Progenitor cell of endocrine pancreas (in vitro differentiated cells): Measurements from ENCODE around the gene ANKRD31. TPM values are rescaled to one million over a fixed set of nuclear protein-coding genes. Genes with fewer than 3 reads are reported as not detected.
"Not testable (repeated sequence)": the region's sequence is repeated elsewhere in the genome, so short reads cannot be mapped to it uniquely, and the experiment has no call there.

ENCODE experiments used
- DNase-seq: peaks from one replicate; pipeline ENCODE4 v3.0.0; 2021; ENCODE audit warnings: low spot score; ENCODE audit not compliant: unreplicated experiment
- H3K27ac Mint-ChIP-seq: 2 replicates; pipeline ENCODE4 v1.8.0; 2021; ENCODE audit warnings: mild to moderate bottlenecking, moderate library complexity, mixed read lengths
- H3K27me3 Mint-ChIP-seq: 2 replicates; pipeline ENCODE4 v1.8.0; 2021; ENCODE audit warnings: mixed read lengths
- H3K36me3 Mint-ChIP-seq: 2 replicates; pipeline ENCODE4 v1.8.0; 2022; ENCODE audit warnings: mixed read lengths; ENCODE audit not compliant: insufficient read depth
- H3K4me1 Mint-ChIP-seq: 2 replicates; pipeline ENCODE4 v1.8.0; 2021; ENCODE audit warnings: low read depth, mixed read lengths
- H3K4me3 Mint-ChIP-seq: 2 replicates; pipeline ENCODE4 v1.8.0; 2021; ENCODE audit warnings: low read depth, mild to moderate bottlenecking, moderate library complexity, mixed read lengths
- H3K9me3 Mint-ChIP-seq: 2 replicates; pipeline ENCODE4 v1.8.0; 2021; ENCODE audit warnings: low read depth, mixed read lengths
- total RNA-seq: library from RNA; stranded (reverse); gene quantifications from 2 replicates; pipeline ENCODE4 v1.2.1, GENCODE V29; 2021
- TF ChIP-seq, protein P1 (sequence below): fragments of 200-600 bp; sonication (generic); IDR thresholded peaks from one replicate; pipeline ENCODE4 v1.5.0; 2021; ENCODE audit warnings: antibody characterized with exemption, mild to moderate bottlenecking; ENCODE audit not compliant: unreplicated experiment

The ANKRD31 gene
- total RNA-seq, 1 donor from 2014 or later, result 0.55 TPM

DNA sequence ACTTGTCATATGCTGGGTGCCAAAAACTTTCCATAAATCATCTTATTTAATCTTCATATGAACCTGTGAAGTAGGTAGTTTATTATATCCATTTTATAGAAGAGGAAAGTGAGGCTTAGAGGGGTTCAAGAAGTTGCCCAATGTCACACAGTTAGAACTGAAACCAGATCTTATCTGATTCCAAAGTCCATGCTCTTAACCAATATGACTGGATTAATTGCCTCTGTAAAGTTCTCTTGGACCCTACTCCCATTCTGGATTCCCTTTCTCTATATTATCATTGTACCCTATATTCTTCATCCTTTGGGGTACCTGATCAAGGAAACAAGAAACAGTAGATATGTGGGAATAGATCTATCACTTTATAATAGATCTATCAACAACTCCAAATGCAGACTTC is 119.8 kb downstream of the ANKRD31 start:
- Mint-ChIP-seq H3K27me3 (no peaks in the 10 kb centered on the region), H3K27ac (no peak overlapping the region), H3K4me3 (no peak overlapping the region), H3K9me3 (peaks cover 10% of the 10 kb centered on the region), H3K36me3 (no peaks in the 10 kb centered on the region), H3K4me1 (no peaks in the 10 kb centered on the region)
- DNase-seq, result no peak
- TF ChIP-seq, protein P1, sequence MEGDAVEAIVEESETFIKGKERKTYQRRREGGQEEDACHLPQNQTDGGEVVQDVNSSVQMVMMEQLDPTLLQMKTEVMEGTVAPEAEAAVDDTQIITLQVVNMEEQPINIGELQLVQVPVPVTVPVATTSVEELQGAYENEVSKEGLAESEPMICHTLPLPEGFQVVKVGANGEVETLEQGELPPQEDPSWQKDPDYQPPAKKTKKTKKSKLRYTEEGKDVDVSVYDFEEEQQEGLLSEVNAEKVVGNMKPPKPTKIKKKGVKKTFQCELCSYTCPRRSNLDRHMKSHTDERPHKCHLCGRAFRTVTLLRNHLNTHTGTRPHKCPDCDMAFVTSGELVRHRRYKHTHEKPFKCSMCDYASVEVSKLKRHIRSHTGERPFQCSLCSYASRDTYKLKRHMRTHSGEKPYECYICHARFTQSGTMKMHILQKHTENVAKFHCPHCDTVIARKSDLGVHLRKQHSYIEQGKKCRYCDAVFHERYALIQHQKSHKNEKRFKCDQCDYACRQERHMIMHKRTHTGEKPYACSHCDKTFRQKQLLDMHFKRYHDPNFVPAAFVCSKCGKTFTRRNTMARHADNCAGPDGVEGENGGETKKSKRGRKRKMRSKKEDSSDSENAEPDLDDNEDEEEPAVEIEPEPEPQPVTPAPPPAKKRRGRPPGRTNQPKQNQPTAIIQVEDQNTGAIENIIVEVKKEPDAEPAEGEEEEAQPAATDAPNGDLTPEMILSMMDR, result no peak

DNA sequence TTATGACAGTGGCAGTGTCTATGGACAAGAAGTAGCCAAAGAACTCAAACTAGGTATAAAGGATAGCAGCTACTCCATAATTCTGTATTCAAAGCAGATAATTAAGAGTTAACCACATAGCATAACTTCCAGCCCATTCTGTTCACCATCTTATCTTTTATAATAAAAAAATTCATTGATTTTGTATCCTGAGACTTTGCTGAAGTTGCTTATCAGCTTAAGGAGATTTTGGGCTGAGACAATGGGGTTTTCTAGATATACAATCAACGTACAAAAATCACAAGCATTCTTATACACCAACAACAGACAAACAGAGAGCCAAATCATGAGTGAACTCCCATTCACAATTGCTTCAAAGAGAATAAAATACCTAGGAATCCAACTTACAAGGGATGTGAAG is 122.4 kb downstream of the ANKRD31 start:
- not testable (repeated sequence) for H3K27me3 Mint-ChIP-seq, H3K4me1 Mint-ChIP-seq

DNA sequence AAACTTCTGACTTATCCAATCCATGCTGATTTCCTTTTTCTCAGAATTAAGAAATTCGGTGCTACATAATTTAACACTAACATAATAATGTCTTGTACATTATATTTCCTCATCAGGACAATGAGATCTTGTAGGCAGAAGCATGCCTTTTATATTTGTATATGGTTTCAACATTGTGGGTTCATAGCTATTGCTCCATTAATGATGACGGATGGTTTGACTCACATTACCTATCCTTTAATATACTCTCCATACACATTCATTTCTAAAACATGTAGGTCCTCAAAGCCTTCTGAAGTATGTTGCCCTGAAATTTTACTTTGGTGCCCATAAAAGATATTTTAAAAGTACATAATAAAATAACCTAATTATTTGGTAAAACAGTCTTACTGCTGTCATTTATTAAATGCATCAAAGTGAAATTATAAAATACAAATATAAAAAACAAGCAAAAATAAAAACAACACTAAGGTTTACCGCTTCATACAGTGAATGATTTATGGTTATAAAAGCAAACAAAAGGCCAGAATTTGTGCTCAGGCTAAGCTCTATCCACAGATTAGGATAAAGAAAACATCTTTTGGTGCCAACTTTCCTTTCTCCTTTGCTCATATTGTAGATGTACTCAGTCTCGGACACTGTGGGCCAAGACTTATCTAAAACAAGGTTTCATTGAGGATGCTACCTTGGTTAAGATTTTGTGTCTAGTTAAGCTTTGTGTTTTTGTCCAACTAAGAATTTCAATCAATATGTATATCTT is 123.1 kb downstream of the ANKRD31 start:
- Mint-ChIP-seq H3K36me3 (no peaks in the 10 kb centered on the region), H3K27ac (no peak overlapping the region)
- DNase-seq, result no peak

More for the DNA sequence above, 122.4 kb downstream of the ANKRD31 start:
- not testable (repeated sequence) for H3K9me3 Mint-ChIP-seq, H3K36me3 Mint-ChIP-seq, H3K4me3 Mint-ChIP-seq, DNase-seq, H3K27ac Mint-ChIP-seq

DNA sequence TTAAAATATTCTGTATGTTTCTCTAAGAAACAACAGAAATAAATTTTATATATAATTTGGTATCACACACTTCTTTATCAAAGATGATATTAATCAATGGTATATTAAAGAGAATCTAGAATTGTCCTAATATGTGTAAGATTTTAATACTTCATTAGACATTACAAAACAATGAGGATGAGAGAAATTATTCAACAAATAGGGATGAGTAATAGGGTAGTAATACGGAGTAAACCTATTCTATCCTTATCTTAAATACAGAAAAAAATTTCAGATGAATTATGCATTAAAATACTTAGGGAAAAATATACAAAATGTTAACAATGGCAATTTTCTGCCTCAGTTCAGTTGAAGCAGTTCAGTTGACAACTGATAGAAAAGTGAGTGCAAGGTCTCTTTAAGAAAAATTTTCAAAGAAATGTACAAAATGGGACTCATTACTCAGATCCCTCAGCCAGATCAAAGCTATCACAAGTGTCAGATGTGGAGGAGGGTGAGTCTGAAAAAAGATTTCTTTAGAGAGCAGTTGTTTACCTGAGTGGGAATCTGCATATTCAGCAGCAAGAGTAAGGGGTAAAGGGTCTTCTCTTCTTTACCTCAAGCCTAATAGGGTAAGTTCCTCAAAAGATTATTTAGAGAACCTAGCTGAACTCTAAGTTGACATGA is 127.6 kb downstream of the ANKRD31 start:
- H3K4me3 Mint-ChIP-seq, result no peak overlapping the region
- H3K27ac Mint-ChIP-seq, result no peak overlapping the region
- H3K9me3 Mint-ChIP-seq, result no peaks in the 10 kb centered on the region
- DNase-seq, result no peak
- no peaks in the 10 kb centered on the region for H3K4me1 Mint-ChIP-seq
- H3K27me3 Mint-ChIP-seq, result no peaks in the 10 kb centered on the region
- H3K36me3 Mint-ChIP-seq, result no peaks in the 10 kb centered on the region
- TF ChIP-seq, protein P1, result no peak

More for the DNA sequence above, 123.1 kb downstream of the ANKRD31 start:
- TF ChIP-seq, protein P1, result no peak
- Mint-ChIP-seq H3K27me3 (no peaks in the 10 kb centered on the region), H3K4me1 (no peaks in the 10 kb centered on the region), H3K9me3 (no peaks in the 10 kb centered on the region), H3K4me3 (no peak overlapping the region)

DNA sequence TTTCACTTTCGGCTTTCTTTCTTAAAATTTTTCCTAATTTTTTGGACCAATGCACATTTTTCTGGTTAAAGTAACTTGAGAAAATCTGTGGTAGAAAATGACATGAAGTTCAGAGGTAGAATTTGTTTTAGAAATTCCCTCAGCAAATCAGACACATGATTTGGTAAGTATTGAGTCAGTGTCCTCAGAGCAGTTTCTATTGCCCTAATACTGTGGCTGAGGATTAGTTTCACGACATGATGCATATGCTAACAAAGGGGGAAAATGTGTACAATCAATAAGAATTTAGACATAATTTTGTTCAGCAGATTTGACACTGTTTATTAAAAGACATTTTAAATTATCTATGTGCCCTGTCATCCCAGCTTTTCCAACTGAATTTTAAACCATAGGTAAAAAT is 128.2 kb downstream of the ANKRD31 start:
- TF ChIP-seq, protein P1, result no peak
- Mint-ChIP-seq H3K9me3 (no peaks in the 10 kb centered on the region), H3K36me3 (no peaks in the 10 kb centered on the region), H3K27me3 (no peaks in the 10 kb centered on the region), H3K27ac (no peak overlapping the region), H3K4me1 (no peaks in the 10 kb centered on the region), H3K4me3 (no peak overlapping the region)
- no peak for DNase-seq

DNA sequence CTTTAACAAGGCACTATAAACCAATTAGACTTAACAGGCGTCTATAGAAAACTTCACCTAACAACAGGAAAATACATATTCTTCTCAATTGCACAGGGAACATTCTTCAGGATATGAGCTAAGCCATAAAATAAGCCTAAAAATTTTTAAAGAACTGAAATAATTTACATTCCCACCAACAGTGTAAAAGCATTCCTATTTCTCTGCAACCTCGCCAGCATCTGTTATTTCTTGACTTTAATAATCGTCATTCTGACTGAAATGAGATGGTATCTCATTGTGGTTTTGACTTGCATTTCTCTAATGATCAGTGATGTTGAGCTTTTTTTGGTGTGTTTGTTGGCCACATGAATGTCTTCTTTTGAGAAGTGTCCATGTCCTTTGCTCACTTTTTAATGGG is 140.7 kb downstream of the ANKRD31 start:
- H3K4me1 Mint-ChIP-seq, H3K27me3 Mint-ChIP-seq: not testable (repeated sequence)

More for the DNA sequence above, 140.7 kb downstream of the ANKRD31 start:
- H3K9me3 Mint-ChIP-seq, H3K27ac Mint-ChIP-seq, H3K4me3 Mint-ChIP-seq, H3K36me3 Mint-ChIP-seq, DNase-seq: not testable (repeated sequence)
